ENCODE data around the gene NUP133.

Gene NUP133

GRCh38 chr1:229408458-229409037 is 99.6 kb downstream of the NUP133 start:
- TF ChIP-seq KLF1 (tag by site-specific recombination; IDR thresholded peaks at IDR 0.05) (no peak), ZFP69B (tag by site-specific recombination; IDR thresholded peaks at IDR 0.05) (peak; percentile 41; the same call in 1 of the 2 replicates), SP2 (tag by site-specific recombination; IDR thresholded peaks at IDR 0.05) (peak; percentile 18; the same call in 1 of the 2 replicates), REST (tag by site-specific recombination; IDR thresholded peaks at IDR 0.05) (peak; percentile 93), ZNF692 (tag by site-specific recombination; IDR thresholded peaks at IDR 0.05) (0 out of 2 replicates have a peak, but pooled peaks have one; percentile 19), ZNF76 (tag by site-specific recombination; IDR thresholded peaks at IDR 0.05; ENCODE audit: borderline replicate concordance, low read depth) (no peak), ZNF175 (tag by site-specific recombination; IDR thresholded peaks at IDR 0.05) (no peak), ZIC2 (tag by site-specific recombination; IDR thresholded peaks at IDR 0.05) (peak; percentile 24; the same call in 1 of the 2 replicates), SALL2 (tag by site-specific recombination; IDR thresholded peaks at IDR 0.05; ENCODE audit: borderline replicate concordance) (no peak)
- ChIA-PET POLR2A (no interaction called here), CTCF (interaction anchor here (1.3 kb wide), 1 partner anchor 53 kb away, joined by 3 read pairs; no protein-coding TSS in a partner anchor)
- no peaks in the 10 kb centered on the region for H3K36me3 ChIP-seq (ENCODE audit: control insufficient read depth in 2 of 2, insufficient read depth in 1 of 2, low read length in 2 of 2)
- no peak overlapping the region for H3K4me3 ChIP-seq (ENCODE audit: low read depth, low read length)
- H3K4me1 ChIP-seq (ENCODE audit: control insufficient read depth, insufficient read depth, low read length) = peaks cover 14% of the 10 kb centered on the region
- H3K9me3 ChIP-seq (ENCODE audit: control insufficient read depth, insufficient read depth, low read depth, low read length) = no peaks in the 10 kb centered on the region
- H3K27ac ChIP-seq (ENCODE audit: extremely low read depth, low read depth, low read length) = no peak overlapping the region

GRCh38 chr1:229407206-229408026 is 100.7 kb downstream of the NUP133 start:
- CTCF ChIA-PET = interaction anchor here (0.6 to 1.2 kb wide), 3 partner anchors 10 to 26 kb away, joined by 3 read pairs; no protein-coding TSS in a partner anchor
- H3K36me3 ChIP-seq (ENCODE audit: control insufficient read depth in 2 of 2, insufficient read depth in 1 of 2, low read length in 2 of 2) = no peaks in the 10 kb centered on the region
- POLR2A ChIA-PET = no interaction called here
- H3K9me3 ChIP-seq (ENCODE audit: control insufficient read depth, insufficient read depth, low read depth, low read length) = no peaks in the 10 kb centered on the region
- H3K4me1 ChIP-seq (ENCODE audit: control insufficient read depth, insufficient read depth, low read length) = peaks cover 14% of the 10 kb centered on the region
- no peak for TF ChIP-seq ZNF19 (tag by site-specific recombination; IDR thresholded peaks at IDR 0.05; ENCODE audit: low read depth)
- TF ChIP-seq ZNF529 (tag by site-specific recombination; IDR thresholded peaks at IDR 0.05; ENCODE audit: insufficient replicate concordance) = no peak
- TF ChIP-seq ZNF157 (tag by site-specific recombination; IDR thresholded peaks at IDR 0.05) = no peak
- no peak for TF ChIP-seq BCL11B (tag by site-specific recombination; IDR thresholded peaks at IDR 0.05; ENCODE audit: low read depth)
- TF ChIP-seq ZFP3 (tag by site-specific recombination; IDR thresholded peaks at IDR 0.05; ENCODE audit: low read depth) = no peak
- no peak for TF ChIP-seq ZBTB1 (tag by site-specific recombination; IDR thresholded peaks at IDR 0.05)
- no peak for TF ChIP-seq ZNF585B (tag by site-specific recombination; IDR thresholded peaks at IDR 0.05)
- no peak for TF ChIP-seq ZNF169 (tag by site-specific recombination; IDR thresholded peaks at IDR 0.05)
- TF ChIP-seq ZNF133 (tag by site-specific recombination; IDR thresholded peaks at IDR 0.05) = no peak
- H3K4me3 ChIP-seq (ENCODE audit: low read depth, low read length) = no peak overlapping the region
- H3K27ac ChIP-seq (ENCODE audit: extremely low read depth, low read depth, low read length) = no peak overlapping the region
